IMR-90 (cell line): ENCODE measurements around the gene OR7G3. TPM values are rescaled to one million over a fixed set of nuclear protein-coding genes. Genes with fewer than 3 reads are reported as not detected.

Experiments
- ATAC-seq: fragments of 200-7000 bp; cut with Tn5 transposase; 2 replicates; pipeline ENCODE4 v1.9.1; 2020; ENCODE audit warnings: low read depth, mild to moderate bottlenecking, moderate library complexity
- BruUV-seq: library from RNA; stranded (reverse); fragments of 400-500 nt; replicated peaks from 2 replicates; lab custom pipeline; 2021; lab: Mats Ljungman, UMichigan
- CTCF ChIA-PET: fragments of 300-600 bp; formaldehyde crosslinking; extraction: SDS; loops from one replicate; lab custom pipeline; 2021; ENCODE audit warnings: antibody characterized with exemption; lab: Yijun Ruan, JAX
- POLR2A ChIA-PET: fragments of 300-600 bp; sonication (Branson Sonifier 250); formaldehyde crosslinking; loops from one replicate; lab custom pipeline; 2022; ENCODE audit warnings: antibody characterized with exemption; ENCODE audit not compliant: unreplicated experiment; lab: Charles Lee
- DNase-seq: peaks from one replicate; pipeline ENCODE4 v3.0.0; 2013
- H2AFZ ChIP-seq: replicated peaks from 2 replicates; pipeline ENCODE3; 2013; ENCODE audit warnings: low read length, mild to moderate bottlenecking; ENCODE audit not compliant: poor library complexity
- H2AK5ac ChIP-seq: 2 replicates; pipeline ENCODE4 v1.6.1; 2013; ENCODE audit warnings: low read depth, low read length, inconsistent platforms
- H2AK9ac ChIP-seq: replicated peaks from 2 replicates; pipeline ENCODE3; 2013; ENCODE audit warnings: mild to moderate bottlenecking, low read depth, low read length, moderate library complexity; ENCODE audit not compliant: poor library complexity
- H2BK120ac ChIP-seq: 2 replicates; pipeline ENCODE4 v1.6.1; 2013; ENCODE audit warnings: low read depth, low read length, inconsistent platforms
- H2BK15ac ChIP-seq: 3 replicates; pipeline ENCODE4 v1.6.1; 2013; ENCODE audit warnings: low read depth, low read length, inconsistent platforms
- H2BK20ac ChIP-seq: 2 replicates; pipeline ENCODE4 v1.6.1; 2013; ENCODE audit warnings: low read depth, mild to moderate bottlenecking, inconsistent platforms, low read length, moderate library complexity
- H2BK5ac ChIP-seq: 2 replicates; pipeline ENCODE4 v1.6.1; 2013; ENCODE audit warnings: mild to moderate bottlenecking, low read depth, low read length, inconsistent platforms; ENCODE audit not compliant: poor library complexity, severe bottlenecking
- H3K14ac ChIP-seq: replicated peaks from 2 replicates; pipeline ENCODE4 v1.6.1; 2013; ENCODE audit warnings: low read depth, low read length, inconsistent platforms
- H3K18ac ChIP-seq: 2 replicates; pipeline ENCODE4 v1.6.1; 2013; ENCODE audit warnings: low read depth, low read length, control low read depth
- H3K23ac ChIP-seq: 2 replicates; pipeline ENCODE4 v1.6.1; 2013; ENCODE audit warnings: low read depth, low read length, inconsistent platforms
- H3K27ac ChIP-seq: 2 replicates; pipeline ENCODE4 v1.5.1; 2013; ENCODE audit warnings: mild to moderate bottlenecking, control low read depth, low read length; ENCODE audit not compliant: insufficient read depth
- H3K27me3 ChIP-seq: 2 replicates; pipeline ENCODE4 v1.6.1; 2013; ENCODE audit warnings: low read length; ENCODE audit not compliant: control insufficient read depth, insufficient read depth
- H3K36me3 ChIP-seq: 2 replicates; pipeline ENCODE4 v1.6.1; 2013; ENCODE audit warnings: low read length, mixed read lengths; ENCODE audit not compliant: control insufficient read depth, insufficient read depth
- H3K4ac ChIP-seq: 2 replicates; pipeline ENCODE4 v1.6.1; 2013; ENCODE audit warnings: low read depth, low read length, inconsistent platforms
- H3K4me1 ChIP-seq: 2 replicates; pipeline ENCODE4 v1.6.1; 2013; ENCODE audit warnings: low read length, mixed read lengths; ENCODE audit not compliant: control insufficient read depth, insufficient read depth
- H3K4me2 ChIP-seq: 2 replicates; pipeline ENCODE4 v1.6.1; 2013; ENCODE audit warnings: low read depth, mild to moderate bottlenecking, control low read depth, low read length, moderate library complexity
- H3K4me3 ChIP-seq: 2 replicates; pipeline ENCODE4 v1.5.1; 2013; ENCODE audit warnings: low read depth, mild to moderate bottlenecking, control low read depth, low read length, moderate library complexity; ENCODE audit not compliant: insufficient read depth
- H3K56ac ChIP-seq: 2 replicates; pipeline ENCODE4 v1.6.1; 2013; ENCODE audit warnings: low read length, inconsistent platforms; ENCODE audit not compliant: insufficient read depth; ENCODE audit errors: extremely low read depth
- H3K79me1 ChIP-seq, 2 experiments: 2 replicates each; pipeline ENCODE4 v1.6.1; 2013; ENCODE audit warnings: low read length in 2 of 2, inconsistent platforms in 1 of 2, low read depth in 1 of 2
- H3K9ac ChIP-seq: 2 replicates; pipeline ENCODE4 v1.6.1; 2013; ENCODE audit warnings: low read depth, low read length, control low read depth
- H3K9me1 ChIP-seq: 2 replicates; pipeline ENCODE4 v1.6.1; 2013; ENCODE audit warnings: low read length, inconsistent platforms; ENCODE audit not compliant: insufficient read depth
- H3K9me3 ChIP-seq: 2 replicates; pipeline ENCODE4 v1.6.1; 2013; ENCODE audit warnings: low read length; ENCODE audit not compliant: control insufficient read depth, insufficient read depth
- H4K20me1 ChIP-seq: 2 replicates; pipeline ENCODE4 v1.6.1; 2013; ENCODE audit warnings: low read length, inconsistent platforms; ENCODE audit not compliant: insufficient read depth
- H4K5ac ChIP-seq: 2 replicates; pipeline ENCODE4 v1.6.1; 2013; ENCODE audit warnings: mild to moderate bottlenecking, low read depth, low read length, control low read depth
- H4K8ac ChIP-seq, 2 experiments: 2 replicates each; pipeline ENCODE4 v1.6.1; 2013; ENCODE audit warnings: low read depth in 2 of 2, low read length in 2 of 2, control low read depth in 1 of 2, inconsistent platforms in 1 of 2
- H4K91ac ChIP-seq: 2 replicates; pipeline ENCODE4 v1.6.1; 2013; ENCODE audit warnings: low read depth, low read length, inconsistent platforms; ENCODE audit not compliant: insufficient read depth
- BHLHE40 ChIP-seq: fragments of 150-350 bp; IDR thresholded peaks from 2 replicates; pipeline ENCODE4 v1.6.1; 2016; ENCODE audit warnings: mild to moderate bottlenecking, low read depth, low read length
- CEBPB ChIP-seq: IDR thresholded peaks from 2 replicates; pipeline ENCODE4 v1.6.1; 2012; ENCODE audit warnings: low read depth, low read length, improper control_type of control experiment
- CHD1 ChIP-seq: IDR thresholded peaks from 2 replicates; pipeline ENCODE4 v1.6.1; 2012; ENCODE audit warnings: low read depth, low read length, improper control_type of control experiment
- CTCF ChIP-seq: conservative IDR thresholded peaks from 2 replicates; pipeline ENCODE4 v1.5.1; 2012; ENCODE audit warnings: mild to moderate bottlenecking, low read depth, low read length, improper control_type of control experiment
- ELK1 ChIP-seq: fragments of 150-350 bp; IDR thresholded peaks from 2 replicates; pipeline ENCODE4 v1.6.1; 2016; ENCODE audit warnings: low read depth, mild to moderate bottlenecking, low read length, moderate library complexity, borderline replicate concordance
- FOS ChIP-seq: fragments of 150-350 bp; IDR thresholded peaks from 2 replicates; pipeline ENCODE4 v1.6.1; 2016; ENCODE audit warnings: low read depth, low read length
- MAFK ChIP-seq: IDR thresholded peaks from 2 replicates; pipeline ENCODE4 v1.6.1; 2012; ENCODE audit warnings: low read depth, low read length, improper control_type of control experiment
- MAZ ChIP-seq: IDR thresholded peaks from 2 replicates; pipeline ENCODE4 v1.6.1; 2012; ENCODE audit warnings: low read depth, mild to moderate bottlenecking, low read length, improper control_type of control experiment, moderate library complexity, borderline replicate concordance
- MXI1 ChIP-seq: IDR thresholded peaks from 2 replicates; pipeline ENCODE4 v1.6.1; 2012; ENCODE audit warnings: low read depth, mild to moderate bottlenecking, low read length, moderate library complexity, borderline replicate concordance
- NFE2L2 ChIP-seq: fragments of 150-350 bp; IDR thresholded peaks from 2 replicates; pipeline ENCODE4 v1.6.1; 2016; ENCODE audit warnings: low read depth, mild to moderate bottlenecking, low read length
- POLR2A ChIP-seq: IDR thresholded peaks from 2 replicates; pipeline ENCODE4 v1.6.1; 2012; ENCODE audit warnings: mild to moderate bottlenecking, low read depth, low read length
- RAD21 ChIP-seq: IDR thresholded peaks from 2 replicates; pipeline ENCODE4 v1.6.1; 2012; ENCODE audit warnings: low read length, improper control_type of control experiment
- RCOR1 ChIP-seq: IDR thresholded peaks from 2 replicates; pipeline ENCODE4 v1.6.1; 2012; ENCODE audit warnings: mild to moderate bottlenecking, low read length, improper control_type of control experiment; ENCODE audit not compliant: insufficient replicate concordance
- RFX5 ChIP-seq: IDR thresholded peaks from 2 replicates; pipeline ENCODE4 v1.8.0; 2012; ENCODE audit warnings: low read depth, mild to moderate bottlenecking, low read length, moderate library complexity
- SMC3 ChIP-seq: fragments of 150-350 bp; IDR thresholded peaks from 2 replicates; pipeline ENCODE4 v1.6.1; 2016; ENCODE audit warnings: low read depth, mild to moderate bottlenecking, antibody characterized with exemption, low read length, moderate library complexity
- USF2 ChIP-seq: fragments of 150-350 bp; IDR thresholded peaks from 2 replicates; pipeline ENCODE4 v1.6.1; 2017; ENCODE audit warnings: mild to moderate bottlenecking, antibody characterized with exemption, low read length, low read depth
- WGBS, 2 experiments: methylation state at CpG; one replicate each; pipeline versions ENCODE4 v1.1.5 to v1.1.7; 2013; ENCODE audit warnings: missing lambda C conversion rate in 2 of 2; ENCODE audit not compliant: insufficient read length in 1 of 2; ENCODE audit errors: extremely low coverage in 2 of 2; 5-methylcytosine and 5-hydroxymethylcytosine counted together
- dilution Hi-C: fragments of 300-500 bp; cut with HindIII; formaldehyde crosslinking; loops from one replicate; pipeline ENCODE4 v1.14.3; 2018; ENCODE audit warnings: low sequenced_read_pairs; ENCODE audit not compliant: unreplicated experiment
- in situ Hi-C: fragments of 300-500 bp; cut with MboI; formaldehyde crosslinking; loops from 3 replicates; pipeline ENCODE4 v1.14.3; 2019; ENCODE audit warnings: low sequenced_read_pairs, inconsistent platforms, mixed read lengths
- intact Hi-C: fragments of 100-400 bp; cut with micrococcal nuclease; formaldehyde crosslinking; loops from 2 replicates; pipeline ENCODE4 v1.10.0; 2022
- polyA plus RNA-seq, 3 experiments: library from polyadenylated mRNA; depleted of rRNA; stranded (reverse); fragments of >200 nt; gene quantifications; 2 replicates each; pipeline ENCODE4 v1.2.3, GENCODE V29; 2012; ENCODE audit warnings: low replicate concordance in 1 of 3
- total RNA-seq: library from RNA; depleted of rRNA; stranded (reverse); fragments of >200 nt; gene quantifications from 2 replicates; pipeline ENCODE4 v1.2.3, GENCODE V29; 2012

Gene OR7G3
- total and polyA plus RNA-seq, 2 of the 4 experiments (the other 2 are of a cell fraction) = not detected

- Histone ChIP-seq H3K27ac (no peak overlapping the region), H3K9ac (no peak overlapping the region), H3K4ac (no peak overlapping the region), H3K9me1 (no peaks in the 10 kb centered on the region), H4K8ac (no peak overlapping the region), H4K5ac (no peak overlapping the region), H3K9me3 (peaks cover 65% of the 10 kb centered on the region), H3K14ac (no peak overlapping the region), H2BK5ac (no peak overlapping the region), H4K91ac (no peak overlapping the region), H2BK20ac (no peak overlapping the region), H3K4me3 (no peak overlapping the region), H3K4me2 (no peak overlapping the region), H4K20me1 (no peaks in the 10 kb centered on the region; the same call in none of the 2 replicates), H2BK120ac (no peak overlapping the region), H3K18ac (no peak overlapping the region), H2BK15ac (no peak overlapping the region), H2AK9ac (no peak overlapping the region), H3K4me1 (no peaks in the 10 kb centered on the region), H3K79me1 (peaks cover 7 to 12% of the 10 kb centered on the region in 2 experiments; a peak in 3 of 4 replicates), H3K23ac (no peak overlapping the region), H3K56ac (no peak overlapping the region), H3K27me3 (no peaks in the 10 kb centered on the region), H2AK5ac (no peak overlapping the region), H2AFZ (no peak overlapping the region), H3K36me3 (peaks cover 70% of the 10 kb centered on the region)
- TF ChIP-seq RAD21 = no peak
- no peak for TF ChIP-seq SMC3
- TF ChIP-seq FOS = no peak
- no peak for TF ChIP-seq RFX5
- no peak for TF ChIP-seq CEBPB
- no peak for TF ChIP-seq MXI1
- no peak for TF ChIP-seq USF2
- no peak for TF ChIP-seq RCOR1
- no peak for TF ChIP-seq POLR2A
- no peak for TF ChIP-seq CTCF
- no peak for TF ChIP-seq MAFK
- TF ChIP-seq MAZ = no peak
- no peak for TF ChIP-seq ELK1
- no peak for TF ChIP-seq BHLHE40
- TF ChIP-seq CHD1 = no peak
- TF ChIP-seq NFE2L2 = no peak
- ChIA-PET CTCF (no interaction called here), POLR2A (no interaction called here)
- DNase-seq = no peak
- no TSS peak for BruUV-seq
- in situ Hi-C loops = no loop called here
- WGBS, 2 experiments = no CpG with 5 or more reads among the region's 1 CpG
- intact Hi-C loops = no loop called here
- no peak for ATAC-seq
- dilution Hi-C loops = no loop called here
These were observed 29.6 kb upstream of the OR7G3 start for GRCh38 chr19:9156304-9156703.
